Measurements from ENCODE around the gene HSD17B11.

The HSD17B11 gene

DNA sequence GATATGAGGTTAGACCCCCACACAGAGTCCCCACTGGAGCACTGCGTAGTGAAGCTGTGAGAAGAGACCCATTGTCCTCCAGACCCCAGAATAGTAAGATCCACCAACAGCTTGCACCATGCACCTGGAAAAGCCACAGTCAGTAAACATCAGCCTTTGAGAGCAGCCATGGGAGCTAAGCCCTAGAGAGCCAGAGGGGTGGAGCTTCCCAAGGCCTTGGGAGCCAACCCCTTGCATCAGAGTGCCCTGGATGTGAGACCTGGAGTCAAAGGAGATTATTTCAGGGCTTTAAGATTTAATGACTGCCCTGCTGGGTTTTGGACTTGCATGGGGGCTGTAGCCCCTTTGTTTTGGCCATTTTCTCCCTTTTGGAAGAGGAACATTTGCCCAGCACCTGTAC lies 104.0 kb downstream of the HSD17B11 start:
- Mint-ChIP-seq H3K27ac (no peak overlapping the region), H3K27me3 (ENCODE audit: low read depth) (no peaks in the 10 kb centered on the region), H3K36me3 (ENCODE audit: low read depth) (peaks cover 8% of the 10 kb centered on the region), H3K4me1 (no peaks in the 10 kb centered on the region), H3K9me3 (peaks cover 42% of the 10 kb centered on the region), H3K4me3 (no peak overlapping the region)
- no peak for TF ChIP-seq CTCF (IDR thresholded peaks at IDR 0.05; ENCODE audit: unreplicated experiment in 3 of 3)

Measured in nephron (organoid).